Gastroesophageal sphincter (tissue), 4 donors: ENCODE measurements around the gene HHIP. TPM values are rescaled to one million over a fixed set of nuclear protein-coding genes. Genes with fewer than 3 reads are reported as not detected.

Source experiments
- ATAC-seq: fragments of 150-250 bp; one replicate; pipeline ENCODE4 v1.9.1; 2016; ENCODE audit warnings: mild to moderate bottlenecking, moderate library complexity
- H3K27ac ChIP-seq, 4 donors: fragments of 200-600 bp; sonication (generic) in 3 of 4; 1 replicate in 3 of 4; 2 replicates in 1 of 4; pipeline ENCODE4 v1.5.1; 2016 to 2019
- H3K27me3 ChIP-seq: fragments of 200-600 bp; sonication (generic); one replicate; pipeline ENCODE4 v1.5.1; 2019
- H3K36me3 ChIP-seq, 2 donors: fragments of 200-600 bp; sonication (generic); one replicate each; pipeline ENCODE4 v1.5.1; 2019; ENCODE audit warnings: control low read depth in 1 of 2
- H3K4me1 ChIP-seq, 3 donors: fragments of 200-600 bp; sonication (generic); 1 replicate in 2 of 3; 2 replicates in 1 of 3; pipeline ENCODE4 v1.5.1; 2016 to 2019; ENCODE audit warnings: control low read depth in 2 of 3
- H3K4me3 ChIP-seq, 2 donors: fragments of 200-600 bp; sonication (generic); one replicate each; pipeline ENCODE4 v1.5.1; 2019; ENCODE audit warnings: mild to moderate bottlenecking in 1 of 2, moderate library complexity in 1 of 2
- H3K9me3 ChIP-seq, 3 donors: fragments of 200-600 bp; sonication (generic); one replicate each; pipeline ENCODE4 v1.5.1; 2017 to 2019; ENCODE audit warnings: control low read depth in 2 of 3
- EP300 ChIP-seq: sonication (generic); formaldehyde crosslinking; IDR thresholded peaks from one replicate; pipeline ENCODE4 v1.6.1; 2017; ENCODE audit warnings: antibody characterized with exemption, mild to moderate bottlenecking
- POLR2A ChIP-seq, 2 donors: fragments of 450-650 bp; IDR thresholded peaks; one replicate each; pipeline ENCODE4 v1.6.1; 2017; ENCODE audit warnings: antibody characterized with exemption in 2 of 2, mild to moderate bottlenecking in 2 of 2, moderate library complexity in 1 of 2
- POLR2AphosphoS5 ChIP-seq: sonication (generic); formaldehyde crosslinking; IDR thresholded peaks from one replicate; pipeline ENCODE4 v1.6.1; 2017; ENCODE audit warnings: antibody characterized with exemption
- WGBS, 2 donors: methylation state at CpG; one replicate each; pipeline ENCODE4 v1.1.5; 2018; ENCODE audit warnings: low coverage in 1 of 2; 5-methylcytosine and 5-hydroxymethylcytosine counted together
- total RNA-seq, 4 donors: library from RNA; depleted of rRNA; stranded (reverse); fragments of >200 nt; gene quantifications; one replicate each; pipeline ENCODE4 v1.1.0, GENCODE V29; 2016
- TF ChIP-seq, protein P1 (sequence below), 4 experiments: fragments of 200-600 bp in 2 of 4; fragments of 450-650 bp in 2 of 4; sonication (generic) in 1 of 4; IDR thresholded peaks; one replicate each; pipeline ENCODE4 v1.5.1; 2017 to 2019; ENCODE audit warnings: antibody characterized with exemption in 4 of 4, mild to moderate bottlenecking in 2 of 4, moderate library complexity in 2 of 4

HHIP gene
- total RNA-seq, 4 donors from 2014 or later = 0.10 to 0.54 (median 0.19) TPM; not detected in 1

DNA sequence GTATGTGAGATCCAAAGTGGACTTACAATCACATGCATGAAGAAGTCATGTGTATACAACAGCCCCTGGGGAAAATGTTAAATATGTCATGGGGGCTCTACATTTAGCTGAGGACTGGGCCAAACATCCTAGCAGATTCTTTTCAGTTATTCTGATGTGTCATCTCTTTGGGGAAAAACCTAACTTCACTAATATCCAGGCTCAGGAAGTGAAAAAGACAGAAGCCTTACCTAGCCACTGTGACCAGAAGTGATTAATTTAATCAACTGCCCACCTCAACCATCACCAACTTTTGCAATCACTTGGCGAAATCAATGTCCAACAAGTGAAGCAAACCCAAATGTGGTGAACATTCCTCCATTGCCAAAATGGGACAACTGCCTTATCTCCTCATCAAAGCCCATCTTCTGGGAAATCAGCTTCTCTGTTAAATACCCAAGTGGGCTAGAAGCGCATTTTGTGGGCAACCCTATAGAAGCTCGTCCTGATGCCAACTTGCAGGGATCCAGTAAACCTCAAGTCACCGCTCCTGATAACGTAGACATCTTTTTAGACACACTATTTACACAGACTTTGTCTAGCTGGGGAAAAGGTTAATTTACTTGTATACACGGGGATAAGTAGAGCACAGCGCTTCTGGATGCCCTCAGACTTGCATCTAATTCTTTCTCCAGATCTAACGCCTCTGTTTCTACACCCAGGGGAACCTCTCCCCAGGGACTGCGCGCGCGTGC lies 1.4 kb upstream of the HHIP start:
- WGBS, 2 donors = 66 to 100% methylated on average over 1 to 8 of the region's 12 CpGs
- H3K9me3 ChIP-seq = no peaks in the 10 kb centered on the region
- peaks cover 0 to 22% (median 9%) of the 10 kb centered on the region in 3 donors for H3K4me1 ChIP-seq
- no peak overlapping the region for H3K27ac ChIP-seq
- H3K4me3 ChIP-seq = no peak overlapping the region
- TF ChIP-seq, protein P1, sequence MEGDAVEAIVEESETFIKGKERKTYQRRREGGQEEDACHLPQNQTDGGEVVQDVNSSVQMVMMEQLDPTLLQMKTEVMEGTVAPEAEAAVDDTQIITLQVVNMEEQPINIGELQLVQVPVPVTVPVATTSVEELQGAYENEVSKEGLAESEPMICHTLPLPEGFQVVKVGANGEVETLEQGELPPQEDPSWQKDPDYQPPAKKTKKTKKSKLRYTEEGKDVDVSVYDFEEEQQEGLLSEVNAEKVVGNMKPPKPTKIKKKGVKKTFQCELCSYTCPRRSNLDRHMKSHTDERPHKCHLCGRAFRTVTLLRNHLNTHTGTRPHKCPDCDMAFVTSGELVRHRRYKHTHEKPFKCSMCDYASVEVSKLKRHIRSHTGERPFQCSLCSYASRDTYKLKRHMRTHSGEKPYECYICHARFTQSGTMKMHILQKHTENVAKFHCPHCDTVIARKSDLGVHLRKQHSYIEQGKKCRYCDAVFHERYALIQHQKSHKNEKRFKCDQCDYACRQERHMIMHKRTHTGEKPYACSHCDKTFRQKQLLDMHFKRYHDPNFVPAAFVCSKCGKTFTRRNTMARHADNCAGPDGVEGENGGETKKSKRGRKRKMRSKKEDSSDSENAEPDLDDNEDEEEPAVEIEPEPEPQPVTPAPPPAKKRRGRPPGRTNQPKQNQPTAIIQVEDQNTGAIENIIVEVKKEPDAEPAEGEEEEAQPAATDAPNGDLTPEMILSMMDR (IDR thresholded peaks at IDR 0.05) = no peak
- TF ChIP-seq EP300 (no peak), POLR2AphosphoS5 (no peak), POLR2A (IDR thresholded peaks at IDR 0.05) (no peak)
- H3K27me3 ChIP-seq = peaks cover 41% of the 10 kb centered on the region
- H3K36me3 ChIP-seq = no peaks in the 10 kb centered on the region
- no peak for ATAC-seq

GRCh38 chr4:144645102-144645630 lies 790 bp upstream of the HHIP start:
- peak; percentile 21 for ATAC-seq
- Histone ChIP-seq H3K27ac (peak overlapping the region in 1 of 4 donors; percentile 27), H3K9me3 (no peaks in the 10 kb centered on the region), H3K4me3 (peak overlapping the region; percentile 15 to 62), H3K36me3 (no peaks in the 10 kb centered on the region), H3K27me3 (peaks cover 47% of the 10 kb centered on the region), H3K4me1 (peaks cover 0 to 22% (median 9%) of the 10 kb centered on the region in 3 donors)
- TF ChIP-seq, protein P1 (IDR thresholded peaks at IDR 0.05) = no peak
- no peak for TF ChIP-seq POLR2AphosphoS5
- TF ChIP-seq EP300 = no peak
- no peak for TF ChIP-seq POLR2A (IDR thresholded peaks at IDR 0.05)
- WGBS, 2 donors = no CpG with 5 or more reads among the region's 29 CpGs

- peaks cover 54% of the 10 kb centered on the region for H3K27me3 ChIP-seq
- H3K4me1 ChIP-seq = peaks cover 0 to 22% (median 9%) of the 10 kb centered on the region in 3 donors
- H3K4me3 ChIP-seq = peak overlapping the region; percentile 15 to 62
- TF ChIP-seq, protein P1 (IDR thresholded peaks at IDR 0.05) = no peak
- TF ChIP-seq EP300 (no peak), POLR2A (IDR thresholded peaks at IDR 0.05) (no peak), POLR2AphosphoS5 (no peak)
- H3K36me3 ChIP-seq = no peaks in the 10 kb centered on the region
- peak; percentile 40 for ATAC-seq
- no peak overlapping the region for H3K27ac ChIP-seq
- WGBS, 2 donors = 2 to 3% methylated on average over 6 to 20 of the region's 22 CpGs
- H3K9me3 ChIP-seq = no peaks in the 10 kb centered on the region
Measured at GRCh38 chr4:144646523-144647094, 653 bp downstream of the HHIP start.

DNA sequence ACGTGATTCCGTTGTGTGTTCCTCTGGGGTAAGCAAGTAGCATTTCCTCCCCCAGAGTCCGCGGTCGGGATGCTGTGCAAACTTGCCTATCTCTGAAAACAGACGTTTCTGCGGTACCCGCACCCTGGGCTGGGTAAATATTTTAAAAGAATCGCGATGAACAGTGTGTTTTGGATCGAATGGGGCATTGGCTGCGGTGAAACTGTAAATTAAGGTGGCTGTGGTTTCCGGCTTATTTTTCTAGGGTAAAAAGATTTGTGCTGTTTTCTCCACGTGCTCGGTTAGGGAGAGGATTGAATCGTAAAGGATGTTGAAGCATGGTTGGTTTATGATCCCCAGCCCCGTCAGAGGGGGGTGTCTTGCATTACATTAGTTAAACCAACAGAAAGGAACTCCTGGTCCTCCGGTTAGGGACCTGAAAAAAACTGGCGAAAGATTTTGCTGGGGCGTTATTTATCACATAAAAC lies 1.2 kb downstream of the HHIP start:
- Histone ChIP-seq H3K27me3 (peaks cover 54% of the 10 kb centered on the region), H3K27ac (no peak overlapping the region), H3K9me3 (no peaks in the 10 kb centered on the region), H3K36me3 (no peaks in the 10 kb centered on the region), H3K4me3 (peak overlapping the region in 1 of 2 donors; percentile 62), H3K4me1 (peaks cover 0 to 22% (median 9%) of the 10 kb centered on the region in 3 donors)
- 4 to 5% methylated on average over 17 to 20 of the region's 20 CpGs for WGBS, 2 donors
- TF ChIP-seq POLR2A (IDR thresholded peaks at IDR 0.05) = no peak
- no peak for TF ChIP-seq POLR2AphosphoS5
- TF ChIP-seq EP300 = no peak
- TF ChIP-seq, protein P1 (IDR thresholded peaks at IDR 0.05) = no peak
- no peak for ATAC-seq
